Activated naive CD4-positive, alpha-beta T cell treated with anti-CD3 and anti-CD28 coated beads, Interleukin-2, amount 50 U/mL, for 72 hours (primary cell): Measurements from ENCODE around the gene PHLDA1. TPM values are rescaled to one million over a fixed set of nuclear protein-coding genes. Genes with fewer than 3 reads are reported as not detected.
"Not testable (repeated sequence)": the region's sequence is repeated elsewhere in the genome, so short reads cannot be mapped to it uniquely, and the experiment has no call there.

ENCODE experiments used
- ATAC-seq, 2 donors: fragments of 150-1000 bp; cut with Tn5 transposase; 2 replicates each; pipeline ENCODE4 v1.10.0; 2021; ENCODE audit warnings: mild to moderate bottlenecking in 2 of 2, moderate library complexity in 2 of 2
- DNase-seq, 2 donors: peaks; one replicate each; pipeline ENCODE4 v3.0.0; 2021 to 2022; ENCODE audit warnings: low spot score in 2 of 2
- H3K27ac Mint-ChIP-seq, 2 donors: one replicate each; pipeline ENCODE4 v1.8.0; 2022; ENCODE audit warnings: mild to moderate bottlenecking in 2 of 2, mixed read lengths in 2 of 2
- H3K36me3 Mint-ChIP-seq, 2 donors: one replicate each; pipeline ENCODE4 v1.8.0; 2022; ENCODE audit warnings: mixed read lengths in 2 of 2
- H3K9me3 Mint-ChIP-seq, 2 donors: one replicate each; pipeline ENCODE4 v1.8.0; 2022; ENCODE audit warnings: mixed read lengths in 2 of 2
- total RNA-seq, 2 donors: library from RNA; stranded (reverse); gene quantifications; one replicate each; pipeline ENCODE4 v1.2.3, GENCODE V29; 2022

The PHLDA1 gene
- total RNA-seq, 2 donors from 2014 or later = 5.5 to 15.1 TPM

GRCh38 chr12:75983851-75984250 is 47.7 kb downstream of the PHLDA1 start:
- H3K36me3 Mint-ChIP-seq, H3K27ac Mint-ChIP-seq, ATAC-seq, H3K9me3 Mint-ChIP-seq, DNase-seq: not testable (repeated sequence)

- Mint-ChIP-seq H3K9me3 (peaks cover 0 to under 1% of the 10 kb centered on the region in 2 donors), H3K27ac (no peak overlapping the region), H3K36me3 (peaks cover 0 to 2% of the 10 kb centered on the region in 2 donors)
- no peak for DNase-seq
- ATAC-seq = no peak
Measured at GRCh38 chr12:75982979-75983660, 48.5 kb downstream of the PHLDA1 start.

- H3K36me3 Mint-ChIP-seq = no peaks in the 10 kb centered on the region
- no peak overlapping the region for H3K27ac Mint-ChIP-seq
Measured at GRCh38 chr12:75982169-75982564, 49.4 kb downstream of the PHLDA1 start.

GRCh38 chr12:75981247-75982168 is 50.1 kb downstream of the PHLDA1 start:
- Mint-ChIP-seq H3K36me3 (peaks cover 0 to 2% of the 10 kb centered on the region in 2 donors), H3K27ac (no peak overlapping the region), H3K9me3 (no peaks in the 10 kb centered on the region)
- no peak for DNase-seq
- no peak for ATAC-seq

More at GRCh38 chr12:75982169-75982564, 49.4 kb downstream of the PHLDA1 start:
- H3K9me3 Mint-ChIP-seq = no peaks in the 10 kb centered on the region
- no peak for DNase-seq
- no peak for ATAC-seq

GRCh38 chr12:75979181-75979580 is 52.4 kb downstream of the PHLDA1 start:
- ATAC-seq (peak; percentile 81 to 83), DNase-seq (peak in 1 of 2 donors; percentile 31)
- Mint-ChIP-seq H3K36me3 (peaks cover 0 to 10% of the 10 kb centered on the region in 2 donors), H3K27ac (peak overlapping the region; percentile 91 to 100), H3K9me3 (no peaks in the 10 kb centered on the region)

- H3K27ac Mint-ChIP-seq = peak overlapping the region; percentile 93 to 100
- peaks cover 0 to 10% of the 10 kb centered on the region in 2 donors for H3K36me3 Mint-ChIP-seq
- H3K9me3 Mint-ChIP-seq = no peaks in the 10 kb centered on the region
- peak; percentile 55 to 59 for ATAC-seq
- peak in 1 of 2 donors; percentile 13 for DNase-seq
Measured at GRCh38 chr12:75978677-75979076, 52.9 kb downstream of the PHLDA1 start.

- peaks cover 0 to under 1% of the 10 kb centered on the region in 2 donors for H3K9me3 Mint-ChIP-seq
- peak; percentile 68 to 89 for DNase-seq
- ATAC-seq = peak; percentile 83 to 89
- H3K36me3 Mint-ChIP-seq = peaks cover 0 to 12% of the 10 kb centered on the region in 2 donors
- peak overlapping the region; percentile 93 to 100 for H3K27ac Mint-ChIP-seq
Measured at GRCh38 chr12:75977952-75978671, 53.5 kb downstream of the PHLDA1 start.

- H3K27ac Mint-ChIP-seq = peak overlapping the region; percentile 93 to 100
- DNase-seq = no peak
Measured at GRCh38 chr12:75977590-75977951, 54.0 kb downstream of the PHLDA1 start.

GRCh38 chr12:75976913-75977312 is 54.7 kb downstream of the PHLDA1 start:
- peak overlapping the region; percentile 93 to 100 for H3K27ac Mint-ChIP-seq
- peaks cover 0 to 23% of the 10 kb centered on the region in 2 donors for H3K36me3 Mint-ChIP-seq
- no peak for ATAC-seq
- no peak for DNase-seq
- H3K9me3 Mint-ChIP-seq = peaks cover 0 to 11% of the 10 kb centered on the region in 2 donors

More at GRCh38 chr12:75977590-75977951, 54.0 kb downstream of the PHLDA1 start:
- Mint-ChIP-seq H3K36me3 (peaks cover 0 to 17% of the 10 kb centered on the region in 2 donors), H3K9me3 (peaks cover 0 to 5% of the 10 kb centered on the region in 2 donors)
- ATAC-seq = peak; percentile 2 to 16

- ATAC-seq = no peak
- Mint-ChIP-seq H3K9me3 (peaks cover 4 to 11% of the 10 kb centered on the region in 2 donors), H3K36me3 (peaks cover 6 to 31% of the 10 kb centered on the region in 2 donors), H3K27ac (peak overlapping the region in 1 of 2 donors; percentile 100)
- no peak for DNase-seq
Measured at GRCh38 chr12:75976113-75976512, 55.5 kb downstream of the PHLDA1 start.

- Mint-ChIP-seq H3K36me3 (peaks cover 8 to 35% of the 10 kb centered on the region in 2 donors), H3K9me3 (peaks cover 6 to 11% of the 10 kb centered on the region in 2 donors), H3K27ac (peak overlapping the region in 1 of 2 donors; percentile 100)
- ATAC-seq = no peak
- no peak for DNase-seq
Measured at GRCh38 chr12:75975702-75976101, 55.9 kb downstream of the PHLDA1 start.

Other genes with a start within 250 kb of the PHLDA1 start
- 100 to 1,000 TPM; 835 to 875 TPM for gene NAP1L1, start 52.9 kb upstream of the PHLDA1 start, total RNA-seq